ENCODE data around the gene CCDC57. TPM values are rescaled to one million over a fixed set of nuclear protein-coding genes. Genes with fewer than 3 reads are reported as not detected.
A peak's percentile ranks its signal among the peaks of the same experiment; 100 is the strongest.
"Not testable (repeated sequence)": the region's sequence is repeated elsewhere in the genome, so short reads cannot be mapped to it uniquely, and the experiment has no call there.

CCDC57 gene, protein sequence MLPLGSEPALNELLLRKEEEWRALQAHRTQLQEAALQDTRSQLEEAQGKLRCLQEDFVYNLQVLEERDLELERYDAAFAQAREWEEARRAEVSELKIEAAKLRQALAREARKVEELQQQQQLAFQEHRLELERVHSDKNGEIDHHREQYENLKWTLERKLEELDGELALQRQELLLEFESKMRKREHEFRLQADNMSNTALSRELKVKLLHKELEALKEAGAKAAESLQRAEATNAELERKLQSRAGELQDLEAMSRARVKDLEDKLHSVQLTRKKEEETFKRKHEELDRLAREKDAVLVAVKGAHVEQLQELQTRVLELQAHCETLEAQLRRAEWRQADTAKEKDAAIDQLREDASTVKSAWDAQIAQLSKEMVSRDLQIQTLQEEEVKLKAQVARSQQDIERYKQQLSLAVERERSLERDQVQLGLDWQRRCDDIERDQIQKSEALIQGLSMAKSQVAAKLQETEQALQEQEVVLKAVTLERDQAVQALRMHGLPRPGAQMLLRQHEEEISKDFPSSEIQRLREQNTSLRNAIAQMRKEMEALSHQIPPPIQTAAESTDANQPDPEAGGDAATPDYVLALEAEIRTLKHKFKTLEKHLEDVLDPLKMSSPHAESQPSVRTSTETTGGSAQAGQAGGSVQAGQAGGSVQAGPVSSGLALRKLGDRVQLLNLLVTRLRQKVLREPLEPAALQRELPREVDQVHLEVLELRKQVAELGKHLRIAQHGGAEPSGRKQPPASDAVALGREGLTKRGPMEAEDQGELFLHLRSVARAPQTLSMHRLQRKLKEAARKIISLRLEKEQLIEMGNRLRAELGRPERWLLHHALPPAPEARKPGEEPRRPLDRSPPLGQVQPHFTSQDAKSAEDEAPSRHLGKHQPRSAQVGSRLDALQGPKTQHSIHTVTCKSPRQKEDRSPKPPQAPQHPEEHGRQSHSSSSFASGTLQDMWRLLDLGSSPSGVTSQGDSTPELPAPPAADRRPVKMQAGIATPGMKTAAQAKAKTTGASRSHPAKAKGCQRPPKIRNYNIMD
- 56.6 TPM in 2 replicates for total RNA-seq

DNA sequence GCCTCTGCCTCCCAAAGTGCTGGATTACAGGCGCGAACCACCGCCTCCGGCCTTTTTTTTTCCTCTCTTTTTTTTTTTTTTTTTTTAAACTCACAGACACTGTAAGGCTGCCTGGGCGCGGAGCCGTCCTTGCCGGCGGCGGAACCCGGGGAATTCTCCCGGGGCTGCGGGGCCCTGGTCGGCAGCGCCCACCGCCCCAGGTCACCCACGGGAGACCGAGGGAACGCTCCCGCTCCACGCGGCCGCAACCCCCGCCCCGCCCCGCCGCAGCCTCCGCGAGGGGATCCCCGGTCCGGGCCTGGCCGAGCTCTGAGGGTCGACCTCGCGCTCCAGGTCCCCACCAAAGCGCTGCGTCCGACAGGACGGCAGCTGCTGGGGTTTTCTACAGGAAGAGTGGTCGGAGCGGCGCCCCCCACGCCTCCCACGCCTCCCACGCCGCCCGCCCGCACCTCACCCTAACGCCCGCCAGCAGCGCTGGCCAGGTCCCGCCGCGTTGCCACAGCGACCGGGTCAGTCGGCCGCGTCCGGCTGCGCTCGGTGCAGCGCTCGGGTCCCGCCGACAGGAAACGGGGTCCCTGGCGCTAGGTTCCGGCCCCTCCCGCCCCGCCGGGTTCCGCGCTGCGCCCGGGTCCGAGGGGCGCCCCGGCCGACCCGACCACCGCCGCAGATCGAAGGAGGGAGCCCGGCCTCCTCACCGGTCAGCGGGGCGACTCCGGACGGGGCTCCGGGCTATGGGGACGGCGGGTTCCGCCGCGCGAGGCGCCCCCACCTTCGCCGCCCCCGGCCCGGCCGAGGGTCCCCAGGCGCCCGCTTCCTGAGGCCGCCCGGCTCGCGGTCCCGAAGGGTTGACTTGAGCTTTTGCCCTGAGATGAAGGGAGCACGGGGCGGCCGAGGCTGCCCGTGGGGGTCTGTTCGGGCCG, at the start of gene CCDC57:
CCDC57 (minus strand) TSS at position 512 of the 920 bp plus-strand sequence. CDS start 10,898 bp downstream, outside the sequence.
- H3K4me3 Mint-ChIP-seq, result peak within 1 kb of the TSS; percentile 84
- H3K9me3 Mint-ChIP-seq, result no peaks in the 10 kb centered on the region
- DNase-seq (peak; percentile 78), ATAC-seq (ENCODE audit: low read depth) (peak; percentile 73)
- H3K27me3 Mint-ChIP-seq, result no peaks in the 10 kb centered on the region
- peaks cover 43% of the 10 kb centered on the region for H3K4me1 Mint-ChIP-seq
- ChIA-PET CTCF (interaction anchor here (0.9 kb wide), 1 partner anchor 26 kb away, joined by 3 read pairs; no protein-coding TSS in a partner anchor), POLR2A (interaction anchor here (0.6 to 8.1 kb wide), 7 partner anchors 17 to 297 kb away, joined by 3 to 60 read pairs (median 4); partner anchors contain the start of genes CSNK1D, DCXR and SLC16A3)
- H3K27ac Mint-ChIP-seq, result peak within 1 kb of the TSS; percentile 91
- TF ChIP-seq, protein P1, sequence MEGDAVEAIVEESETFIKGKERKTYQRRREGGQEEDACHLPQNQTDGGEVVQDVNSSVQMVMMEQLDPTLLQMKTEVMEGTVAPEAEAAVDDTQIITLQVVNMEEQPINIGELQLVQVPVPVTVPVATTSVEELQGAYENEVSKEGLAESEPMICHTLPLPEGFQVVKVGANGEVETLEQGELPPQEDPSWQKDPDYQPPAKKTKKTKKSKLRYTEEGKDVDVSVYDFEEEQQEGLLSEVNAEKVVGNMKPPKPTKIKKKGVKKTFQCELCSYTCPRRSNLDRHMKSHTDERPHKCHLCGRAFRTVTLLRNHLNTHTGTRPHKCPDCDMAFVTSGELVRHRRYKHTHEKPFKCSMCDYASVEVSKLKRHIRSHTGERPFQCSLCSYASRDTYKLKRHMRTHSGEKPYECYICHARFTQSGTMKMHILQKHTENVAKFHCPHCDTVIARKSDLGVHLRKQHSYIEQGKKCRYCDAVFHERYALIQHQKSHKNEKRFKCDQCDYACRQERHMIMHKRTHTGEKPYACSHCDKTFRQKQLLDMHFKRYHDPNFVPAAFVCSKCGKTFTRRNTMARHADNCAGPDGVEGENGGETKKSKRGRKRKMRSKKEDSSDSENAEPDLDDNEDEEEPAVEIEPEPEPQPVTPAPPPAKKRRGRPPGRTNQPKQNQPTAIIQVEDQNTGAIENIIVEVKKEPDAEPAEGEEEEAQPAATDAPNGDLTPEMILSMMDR (IDR thresholded peaks at IDR 0.05), result no peak
- peaks cover under 1% of the 10 kb centered on the region for H3K36me3 Mint-ChIP-seq (ENCODE audit: low read depth)
- intact Hi-C loops (cut with micrococcal nuclease), result loop anchor here (1.0 to 2.0 kb wide), 3 partner anchors 16 to 86 kb away; no protein-coding TSS in a partner anchor

DNA sequence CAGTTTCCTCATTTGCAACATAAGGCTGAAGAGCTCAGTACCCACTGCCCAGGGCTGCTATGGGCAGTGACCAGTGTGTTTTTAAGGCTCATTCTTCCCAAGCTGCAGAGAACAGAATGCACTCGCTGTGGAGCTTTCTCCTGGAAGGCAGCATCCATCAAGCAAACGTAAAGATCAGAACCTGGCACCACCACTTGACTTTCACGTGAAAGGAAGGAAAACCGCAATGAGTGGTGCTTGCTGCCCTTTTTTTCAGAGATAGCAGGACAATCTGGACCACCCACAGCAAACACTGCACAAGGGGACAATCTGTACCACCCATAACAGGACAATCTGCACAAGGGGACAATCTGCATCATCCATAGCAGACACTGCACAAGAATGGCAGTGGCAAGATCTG, 49.7 kb upstream of the CCDC57 start:
- DNase-seq, result no peak
- no peak overlapping the region for H3K27ac Mint-ChIP-seq
- intact Hi-C loops (cut with micrococcal nuclease), result no loop called here
- H3K4me1 Mint-ChIP-seq, result peaks cover 11% of the 10 kb centered on the region
- TF ChIP-seq, protein P1 (IDR thresholded peaks at IDR 0.05), result no peak
- peaks cover 94% of the 10 kb centered on the region for H3K36me3 Mint-ChIP-seq (ENCODE audit: low read depth)
- ChIA-PET POLR2A (interaction anchor here (1.1 kb wide), 1 partner anchor 30 kb away, joined by 3 read pairs; no protein-coding TSS in a partner anchor), CTCF (no interaction called here)
- no peak for ATAC-seq (ENCODE audit: low read depth)
- H3K27me3 Mint-ChIP-seq, result no peaks in the 10 kb centered on the region
- no peaks in the 10 kb centered on the region for H3K9me3 Mint-ChIP-seq
- H3K4me3 Mint-ChIP-seq, result no peak overlapping the region

DNA sequence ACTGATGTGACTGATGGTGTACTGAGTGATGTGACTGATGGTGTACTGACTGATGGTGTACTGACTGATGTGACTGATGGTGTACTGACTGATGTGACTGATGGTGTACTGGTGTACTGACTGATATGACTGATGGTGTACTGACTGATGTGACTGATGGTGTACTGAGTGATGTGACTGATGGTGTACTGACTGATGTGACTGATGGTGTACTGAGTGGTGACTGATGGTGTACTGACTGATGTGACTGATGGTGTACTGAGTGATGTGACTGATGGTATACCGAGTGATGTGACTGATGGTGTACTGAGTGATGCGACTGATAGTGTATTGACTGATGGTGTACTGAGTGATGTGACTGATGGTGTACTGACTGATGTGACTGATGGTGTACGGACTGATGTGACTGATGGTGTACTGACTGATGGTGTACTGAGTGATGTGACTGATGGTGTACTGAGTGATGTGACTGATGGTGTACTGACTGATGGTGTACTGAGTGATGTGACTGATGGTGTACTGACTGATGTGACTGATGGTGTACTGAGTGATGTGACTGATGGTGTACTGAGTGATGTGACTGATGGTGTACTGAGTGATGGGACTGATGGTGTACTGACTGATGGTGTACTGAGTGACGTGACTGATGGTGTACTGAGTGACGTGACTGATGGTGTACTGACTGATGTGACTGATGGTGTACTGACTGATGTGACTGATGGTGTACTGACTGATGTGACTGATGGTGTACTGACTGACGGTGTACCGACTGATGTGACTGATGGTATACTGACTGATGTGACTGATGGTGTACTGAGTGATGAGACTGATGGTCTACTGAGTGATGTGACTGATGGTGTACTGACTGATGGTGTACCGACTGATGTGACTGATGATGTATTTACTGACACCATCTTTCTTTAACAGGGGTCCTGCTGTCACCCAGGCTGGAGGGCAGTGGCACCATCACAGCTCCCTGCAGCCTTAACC, 47.6 kb upstream of the CCDC57 start:
- ATAC-seq (ENCODE audit: low read depth); H3K9me3 Mint-ChIP-seq; H3K4me1 Mint-ChIP-seq; H3K4me3 Mint-ChIP-seq; H3K27me3 Mint-ChIP-seq; CTCF ChIA-PET; DNase-seq; intact Hi-C loops (cut with micrococcal nuclease); H3K27ac Mint-ChIP-seq: not testable (repeated sequence)
- peaks cover 95% of the 10 kb centered on the region for H3K36me3 Mint-ChIP-seq (ENCODE audit: low read depth)
- POLR2A ChIA-PET, result interaction anchor here (0.6 kb wide), 1 partner anchor 194 kb away, joined by 3 read pairs; no protein-coding TSS in a partner anchor

DNA sequence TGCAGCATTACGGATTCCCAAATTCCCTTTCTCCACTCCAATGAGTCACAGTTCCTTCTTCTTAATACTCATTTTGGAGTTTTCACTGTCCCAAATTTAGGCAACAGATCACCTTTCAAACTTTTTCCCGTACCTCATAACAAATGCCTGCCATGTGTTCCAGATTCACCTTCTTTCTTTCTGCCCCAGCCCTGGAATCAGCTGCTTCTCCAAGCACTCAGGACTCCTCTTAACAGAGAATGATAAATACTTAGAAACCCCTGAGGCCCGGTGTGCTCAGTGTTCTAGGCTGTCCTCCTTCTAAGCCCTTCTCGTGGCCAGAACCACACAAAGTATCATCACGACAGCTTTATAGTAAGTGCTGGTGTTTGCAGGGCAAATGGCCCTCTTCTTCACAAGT, 45.9 kb upstream of the CCDC57 start:
- Mint-ChIP-seq H3K27me3 (no peaks in the 10 kb centered on the region), H3K9me3 (no peaks in the 10 kb centered on the region), H3K27ac (no peak overlapping the region), H3K36me3 (ENCODE audit: low read depth) (peaks cover 80% of the 10 kb centered on the region), H3K4me3 (no peak overlapping the region), H3K4me1 (peaks cover 6% of the 10 kb centered on the region)
- ATAC-seq (ENCODE audit: low read depth), result no peak
- ChIA-PET CTCF (no interaction called here), POLR2A (interaction anchor here (1.5 kb wide), 1 partner anchor 14 kb away, joined by 3 read pairs; no protein-coding TSS in a partner anchor)
- intact Hi-C loops (cut with micrococcal nuclease), result no loop called here
- TF ChIP-seq, protein P1 (IDR thresholded peaks at IDR 0.05), result no peak
- no peak for DNase-seq

Measured in activated B cell treated with CpG ODN at 0.5 μM for 24 hours (primary cell).